Osteocyte (in vitro differentiated cells): Measurements from ENCODE around the gene RIPK3. TPM values are rescaled to one million over a fixed set of nuclear protein-coding genes. Genes with fewer than 3 reads are reported as not detected.

ENCODE experiments used
- DNase-seq: peaks from one replicate; pipeline ENCODE4 v3.0.0; 2021; ENCODE audit warnings: mixed read lengths; ENCODE audit not compliant: unreplicated experiment; ENCODE audit errors: extremely low spot score
- H3K27ac Mint-ChIP-seq: one replicate; pipeline ENCODE4 v1.8.0; 2021; ENCODE audit warnings: mild to moderate bottlenecking, mixed read lengths; ENCODE audit not compliant: unreplicated experiment
- H3K27me3 Mint-ChIP-seq: one replicate; pipeline ENCODE4 v1.8.0; 2021; ENCODE audit warnings: mixed read lengths; ENCODE audit not compliant: unreplicated experiment
- H3K36me3 Mint-ChIP-seq: one replicate; pipeline ENCODE4 v1.8.0; 2021; ENCODE audit warnings: mixed read lengths; ENCODE audit not compliant: unreplicated experiment
- H3K4me1 Mint-ChIP-seq: one replicate; pipeline ENCODE4 v1.8.0; 2021; ENCODE audit warnings: mixed read lengths; ENCODE audit not compliant: unreplicated experiment
- H3K4me3 Mint-ChIP-seq: one replicate; pipeline ENCODE4 v1.8.0; 2021; ENCODE audit warnings: mild to moderate bottlenecking, moderate library complexity, mixed read lengths; ENCODE audit not compliant: unreplicated experiment
- H3K9me3 Mint-ChIP-seq: one replicate; pipeline ENCODE4 v1.8.0; 2021; ENCODE audit warnings: mixed read lengths; ENCODE audit not compliant: unreplicated experiment
- total RNA-seq: library from RNA; stranded (reverse); gene quantifications from 2 replicates; pipeline ENCODE4 v1.2.1, GENCODE V29; 2021
- TF ChIP-seq, protein P1 (sequence below): fragments of 200-600 bp; sonication (generic); IDR thresholded peaks from 2 replicates; pipeline ENCODE4 v1.5.0; 2021; ENCODE audit warnings: antibody characterized with exemption, mild to moderate bottlenecking, moderate library complexity

The RIPK3 gene
- total RNA-seq, 1 donor from 2014 or later: 0.78 TPM

DNA sequence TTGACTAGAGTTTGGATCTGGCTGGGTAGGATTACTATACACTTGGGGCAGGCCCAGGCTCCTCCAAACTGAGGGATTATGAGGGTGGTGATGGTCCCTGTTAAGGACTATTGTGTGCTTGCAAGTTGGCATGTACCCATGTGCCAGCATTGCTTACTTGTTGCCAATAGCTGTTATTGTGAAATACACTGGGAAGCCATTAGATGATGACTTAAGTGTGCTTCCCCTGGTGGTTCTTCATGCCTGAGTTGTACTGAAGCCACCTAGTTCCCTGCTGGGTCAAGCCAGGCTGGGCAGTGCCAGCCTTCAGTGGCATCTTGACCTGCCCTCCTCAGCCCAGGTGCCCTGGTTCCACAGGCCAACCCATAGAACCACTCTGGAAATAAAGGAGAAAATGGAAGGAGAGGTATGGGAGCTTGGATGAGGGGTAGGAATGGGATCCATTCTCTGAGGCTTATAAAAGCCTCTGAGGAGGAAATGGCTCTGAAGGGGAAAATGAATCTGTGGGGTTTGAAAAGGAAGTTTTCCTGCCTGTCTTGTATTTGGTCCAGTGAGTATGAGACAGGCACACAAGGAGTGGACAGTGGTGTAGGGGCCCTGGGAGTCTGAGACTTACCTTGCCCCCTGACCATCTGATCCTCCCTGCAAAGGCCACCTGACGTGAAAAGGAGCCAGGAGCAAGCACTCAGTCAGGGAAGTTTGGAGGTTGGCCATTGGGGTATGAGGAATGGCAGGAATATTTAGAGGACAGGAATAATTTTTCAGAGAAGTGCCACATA lies 27.8 kb downstream of the RIPK3 start:
- no peaks in the 10 kb centered on the region for H3K9me3 Mint-ChIP-seq
- no peak overlapping the region for H3K4me3 Mint-ChIP-seq
- H3K4me1 Mint-ChIP-seq: peaks cover 7% of the 10 kb centered on the region
- TF ChIP-seq, protein P1, sequence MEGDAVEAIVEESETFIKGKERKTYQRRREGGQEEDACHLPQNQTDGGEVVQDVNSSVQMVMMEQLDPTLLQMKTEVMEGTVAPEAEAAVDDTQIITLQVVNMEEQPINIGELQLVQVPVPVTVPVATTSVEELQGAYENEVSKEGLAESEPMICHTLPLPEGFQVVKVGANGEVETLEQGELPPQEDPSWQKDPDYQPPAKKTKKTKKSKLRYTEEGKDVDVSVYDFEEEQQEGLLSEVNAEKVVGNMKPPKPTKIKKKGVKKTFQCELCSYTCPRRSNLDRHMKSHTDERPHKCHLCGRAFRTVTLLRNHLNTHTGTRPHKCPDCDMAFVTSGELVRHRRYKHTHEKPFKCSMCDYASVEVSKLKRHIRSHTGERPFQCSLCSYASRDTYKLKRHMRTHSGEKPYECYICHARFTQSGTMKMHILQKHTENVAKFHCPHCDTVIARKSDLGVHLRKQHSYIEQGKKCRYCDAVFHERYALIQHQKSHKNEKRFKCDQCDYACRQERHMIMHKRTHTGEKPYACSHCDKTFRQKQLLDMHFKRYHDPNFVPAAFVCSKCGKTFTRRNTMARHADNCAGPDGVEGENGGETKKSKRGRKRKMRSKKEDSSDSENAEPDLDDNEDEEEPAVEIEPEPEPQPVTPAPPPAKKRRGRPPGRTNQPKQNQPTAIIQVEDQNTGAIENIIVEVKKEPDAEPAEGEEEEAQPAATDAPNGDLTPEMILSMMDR: no peak
- DNase-seq: no peak
- H3K27ac Mint-ChIP-seq: no peak overlapping the region
- no peaks in the 10 kb centered on the region for H3K27me3 Mint-ChIP-seq
- peaks cover 3% of the 10 kb centered on the region for H3K36me3 Mint-ChIP-seq

DNA sequence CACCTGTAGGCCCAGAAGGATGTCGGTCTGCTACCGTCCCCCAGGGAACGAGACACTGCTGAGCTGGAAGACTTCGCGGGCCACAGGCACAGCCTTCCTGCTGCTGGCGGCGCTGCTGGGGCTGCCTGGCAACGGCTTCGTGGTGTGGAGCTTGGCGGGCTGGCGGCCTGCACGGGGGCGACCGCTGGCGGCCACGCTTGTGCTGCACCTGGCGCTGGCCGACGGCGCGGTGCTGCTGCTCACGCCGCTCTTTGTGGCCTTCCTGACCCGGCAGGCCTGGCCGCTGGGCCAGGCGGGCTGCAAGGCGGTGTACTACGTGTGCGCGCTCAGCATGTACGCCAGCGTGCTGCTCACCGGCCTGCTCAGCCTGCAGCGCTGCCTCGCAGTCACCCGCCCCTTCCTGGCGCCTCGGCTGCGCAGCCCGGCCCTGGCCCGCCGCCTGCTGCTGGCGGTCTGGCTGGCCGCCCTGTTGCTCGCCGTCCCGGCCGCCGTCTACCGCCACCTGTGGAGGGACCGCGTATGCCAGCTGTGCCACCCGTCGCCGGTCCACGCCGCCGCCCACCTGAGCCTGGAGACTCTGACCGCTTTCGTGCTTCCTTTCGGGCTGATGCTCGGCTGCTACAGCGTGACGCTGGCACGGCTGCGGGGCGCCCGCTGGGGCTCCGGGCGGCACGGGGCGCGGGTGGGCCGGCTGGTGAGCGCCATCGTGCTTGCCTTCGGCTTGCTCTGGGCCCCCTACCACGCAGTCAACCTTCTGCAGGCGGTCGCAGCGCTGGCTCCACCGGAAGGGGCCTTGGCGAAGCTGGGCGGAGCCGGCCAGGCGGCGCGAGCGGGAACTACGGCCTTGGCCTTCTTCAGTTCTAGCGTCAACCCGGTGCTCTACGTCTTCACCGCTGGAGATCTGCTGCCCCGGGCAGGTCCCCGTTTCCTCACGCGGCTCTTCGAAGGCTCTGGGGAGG lies 28.9 kb downstream of the RIPK3 start, which contains the start of gene LTB4R:
TSS of gene LTB4R (plus strand) at position 857 of the 959 bp plus-strand sequence. CDS start 4,150 bp downstream, outside the sequence.
- Mint-ChIP-seq H3K9me3 (no peaks in the 10 kb centered on the region), H3K36me3 (peaks cover 9% of the 10 kb centered on the region), H3K4me3 (no peak within 1 kb of the TSS), H3K4me1 (peaks cover 6% of the 10 kb centered on the region), H3K27ac (no peak within 1 kb of the TSS), H3K27me3 (no peaks in the 10 kb centered on the region)
- TF ChIP-seq, protein P1: no peak
- no peak for DNase-seq

DNA sequence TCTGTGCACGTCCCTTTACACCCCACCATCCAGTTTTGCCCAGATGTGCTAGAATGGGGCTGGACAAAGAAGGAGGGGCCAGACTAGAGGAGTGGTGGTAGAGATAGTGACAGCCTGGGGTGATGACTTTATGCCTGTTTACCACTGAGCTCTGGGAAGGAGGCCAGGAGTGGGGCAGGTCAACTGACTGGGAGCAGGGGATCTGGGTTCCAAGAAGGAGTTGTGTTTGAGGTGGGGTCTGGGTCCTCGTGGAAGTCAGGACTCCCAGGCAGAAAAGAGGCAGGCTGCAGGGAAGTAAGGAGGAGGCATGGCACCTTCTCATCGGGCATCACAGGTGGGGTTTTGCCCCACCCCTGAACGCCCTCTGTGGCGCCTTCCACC lies 29.5 kb downstream of the RIPK3 start:
- no peak for DNase-seq
- no peaks in the 10 kb centered on the region for H3K27me3 Mint-ChIP-seq
- TF ChIP-seq, protein P1: no peak
- peaks cover 6% of the 10 kb centered on the region for H3K4me1 Mint-ChIP-seq
- peaks cover 14% of the 10 kb centered on the region for H3K36me3 Mint-ChIP-seq
- H3K4me3 Mint-ChIP-seq: no peak overlapping the region
- no peaks in the 10 kb centered on the region for H3K9me3 Mint-ChIP-seq
- H3K27ac Mint-ChIP-seq: no peak overlapping the region

DNA sequence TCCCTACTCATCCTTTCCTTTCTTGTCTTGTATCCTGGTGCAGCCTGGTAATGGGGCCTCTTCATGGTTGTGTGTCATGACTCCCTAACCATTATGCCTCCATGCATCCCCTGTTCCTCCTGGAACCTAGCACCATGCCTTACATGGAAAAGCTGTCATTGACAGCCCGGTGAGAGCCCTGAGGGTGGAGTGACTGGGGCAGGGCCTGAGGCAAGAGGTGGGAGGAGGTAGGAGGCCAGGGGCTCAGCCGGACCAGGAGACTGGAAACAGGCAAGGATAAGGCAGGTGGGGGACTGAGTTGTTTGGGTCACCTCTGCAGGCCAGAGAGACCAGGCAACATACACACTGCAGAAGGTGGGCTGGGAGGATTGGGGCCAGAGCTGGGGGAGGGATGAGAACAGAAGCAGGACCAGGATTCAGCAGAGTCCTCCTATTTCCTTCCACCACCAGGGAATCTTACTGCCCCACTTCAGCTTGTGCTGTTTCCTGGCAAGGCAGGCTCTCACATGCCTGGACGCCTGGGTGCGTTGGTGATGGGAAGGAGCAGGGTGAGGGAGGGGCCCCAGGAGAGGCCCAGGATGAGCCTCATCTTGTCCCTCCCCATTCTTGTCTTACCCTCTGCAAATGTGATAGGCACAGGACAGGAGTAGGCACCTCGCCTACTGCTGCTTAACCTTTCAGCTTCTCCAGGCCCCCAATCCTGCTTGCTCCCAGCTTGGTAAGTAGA lies 30.1 kb downstream of the RIPK3 start, which contains the start of gene LTB4R2:
TSS of gene LTB4R2 (plus strand) at position 603 of the 727 bp plus-strand sequence. CDS start 525 bp downstream, outside the sequence.
- peaks cover 19% of the 10 kb centered on the region for H3K36me3 Mint-ChIP-seq
- no peaks in the 10 kb centered on the region for H3K9me3 Mint-ChIP-seq
- no peak within 1 kb of the TSS for H3K4me3 Mint-ChIP-seq
- TF ChIP-seq, protein P1: no peak
- H3K27me3 Mint-ChIP-seq: no peaks in the 10 kb centered on the region
- no peak within 1 kb of the TSS for H3K27ac Mint-ChIP-seq
- H3K4me1 Mint-ChIP-seq: peaks cover 6% of the 10 kb centered on the region
- no peak for DNase-seq
